Gastroesophageal sphincter (tissue), 4 donors: Measurements from ENCODE around the gene PTPRN2. TPM values are rescaled to one million over a fixed set of nuclear protein-coding genes. Genes with fewer than 3 reads are reported as not detected.

Source experiments
- ATAC-seq: fragments of 150-250 bp; one replicate; pipeline ENCODE4 v1.9.1; 2016; ENCODE audit warnings: mild to moderate bottlenecking, moderate library complexity
- H3K27ac ChIP-seq, 4 donors: fragments of 200-600 bp; sonication (generic) in 3 of 4; 1 replicate in 3 of 4; 2 replicates in 1 of 4; pipeline ENCODE4 v1.5.1; 2016 to 2019
- H3K27me3 ChIP-seq: fragments of 200-600 bp; sonication (generic); one replicate; pipeline ENCODE4 v1.5.1; 2019
- H3K36me3 ChIP-seq, 2 donors: fragments of 200-600 bp; sonication (generic); one replicate each; pipeline ENCODE4 v1.5.1; 2019; ENCODE audit warnings: control low read depth in 1 of 2
- H3K4me1 ChIP-seq, 3 donors: fragments of 200-600 bp; sonication (generic); 1 replicate in 2 of 3; 2 replicates in 1 of 3; pipeline ENCODE4 v1.5.1; 2016 to 2019; ENCODE audit warnings: control low read depth in 2 of 3
- H3K4me3 ChIP-seq, 2 donors: fragments of 200-600 bp; sonication (generic); one replicate each; pipeline ENCODE4 v1.5.1; 2019; ENCODE audit warnings: mild to moderate bottlenecking in 1 of 2, moderate library complexity in 1 of 2
- H3K9me3 ChIP-seq, 3 donors: fragments of 200-600 bp; sonication (generic); one replicate each; pipeline ENCODE4 v1.5.1; 2017 to 2019; ENCODE audit warnings: control low read depth in 2 of 3
- EP300 ChIP-seq: sonication (generic); formaldehyde crosslinking; IDR thresholded peaks from one replicate; pipeline ENCODE4 v1.6.1; 2017; ENCODE audit warnings: antibody characterized with exemption, mild to moderate bottlenecking
- POLR2A ChIP-seq, 2 donors: fragments of 450-650 bp; IDR thresholded peaks; one replicate each; pipeline ENCODE4 v1.6.1; 2017; ENCODE audit warnings: antibody characterized with exemption in 2 of 2, mild to moderate bottlenecking in 2 of 2, moderate library complexity in 1 of 2
- POLR2AphosphoS5 ChIP-seq: sonication (generic); formaldehyde crosslinking; IDR thresholded peaks from one replicate; pipeline ENCODE4 v1.6.1; 2017; ENCODE audit warnings: antibody characterized with exemption
- WGBS, 2 donors: methylation state at CpG; one replicate each; pipeline ENCODE4 v1.1.5; 2018; ENCODE audit warnings: low coverage in 1 of 2; 5-methylcytosine and 5-hydroxymethylcytosine counted together
- total RNA-seq, 4 donors: library from RNA; depleted of rRNA; stranded (reverse); fragments of >200 nt; gene quantifications; one replicate each; pipeline ENCODE4 v1.1.0, GENCODE V29; 2016
- TF ChIP-seq, protein P1 (sequence below), 4 experiments: fragments of 200-600 bp in 2 of 4; fragments of 450-650 bp in 2 of 4; sonication (generic) in 1 of 4; IDR thresholded peaks; one replicate each; pipeline ENCODE4 v1.5.1; 2017 to 2019; ENCODE audit warnings: antibody characterized with exemption in 4 of 4, mild to moderate bottlenecking in 2 of 4, moderate library complexity in 2 of 4

PTPRN2 gene
- total RNA-seq, 4 donors from 2014 or later: 1.7 to 4.7 (median 3.3) TPM

DNA sequence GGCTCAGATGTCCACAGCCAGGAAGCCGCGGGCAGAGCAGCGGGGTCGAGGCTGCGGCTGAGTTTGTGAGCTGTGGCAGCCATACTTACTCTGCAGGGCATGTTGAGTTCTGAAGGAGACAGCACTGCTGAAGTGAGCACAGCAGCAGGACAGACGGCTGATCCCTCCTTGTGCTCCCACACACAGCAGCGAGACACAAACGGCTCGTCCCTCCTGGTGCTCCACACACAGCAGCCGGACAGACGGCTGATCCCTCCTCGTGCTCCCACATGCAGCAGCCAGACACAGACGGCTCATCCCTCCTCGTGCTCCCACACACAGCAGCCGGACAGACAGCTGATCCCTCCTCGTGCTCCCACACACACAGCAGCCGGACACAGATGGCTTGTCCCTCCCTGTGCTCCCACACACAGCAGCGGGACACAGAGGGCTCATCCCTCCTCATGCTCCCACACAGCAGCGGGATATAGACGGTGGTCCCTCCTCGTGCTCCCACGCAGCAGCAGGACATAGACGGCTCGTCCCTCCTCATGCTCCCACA lies 305.1 kb downstream of the PTPRN2 start:
- no peaks in the 10 kb centered on the region for H3K4me1 ChIP-seq
- H3K4me3 ChIP-seq: no peak overlapping the region
- H3K27ac ChIP-seq: no peak overlapping the region
- WGBS, 2 donors: 64 to 89% methylated on average over 6 to 11 of the region's 24 CpGs
- no peaks in the 10 kb centered on the region for H3K27me3 ChIP-seq
- peaks cover 0 to 34% (median 0%) of the 10 kb centered on the region in 3 donors for H3K9me3 ChIP-seq
- ATAC-seq: no peak
- no peaks in the 10 kb centered on the region for H3K36me3 ChIP-seq
- TF ChIP-seq POLR2AphosphoS5 (no peak), EP300 (no peak), POLR2A (IDR thresholded peaks at IDR 0.05) (no peak)
- TF ChIP-seq, protein P1, sequence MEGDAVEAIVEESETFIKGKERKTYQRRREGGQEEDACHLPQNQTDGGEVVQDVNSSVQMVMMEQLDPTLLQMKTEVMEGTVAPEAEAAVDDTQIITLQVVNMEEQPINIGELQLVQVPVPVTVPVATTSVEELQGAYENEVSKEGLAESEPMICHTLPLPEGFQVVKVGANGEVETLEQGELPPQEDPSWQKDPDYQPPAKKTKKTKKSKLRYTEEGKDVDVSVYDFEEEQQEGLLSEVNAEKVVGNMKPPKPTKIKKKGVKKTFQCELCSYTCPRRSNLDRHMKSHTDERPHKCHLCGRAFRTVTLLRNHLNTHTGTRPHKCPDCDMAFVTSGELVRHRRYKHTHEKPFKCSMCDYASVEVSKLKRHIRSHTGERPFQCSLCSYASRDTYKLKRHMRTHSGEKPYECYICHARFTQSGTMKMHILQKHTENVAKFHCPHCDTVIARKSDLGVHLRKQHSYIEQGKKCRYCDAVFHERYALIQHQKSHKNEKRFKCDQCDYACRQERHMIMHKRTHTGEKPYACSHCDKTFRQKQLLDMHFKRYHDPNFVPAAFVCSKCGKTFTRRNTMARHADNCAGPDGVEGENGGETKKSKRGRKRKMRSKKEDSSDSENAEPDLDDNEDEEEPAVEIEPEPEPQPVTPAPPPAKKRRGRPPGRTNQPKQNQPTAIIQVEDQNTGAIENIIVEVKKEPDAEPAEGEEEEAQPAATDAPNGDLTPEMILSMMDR (IDR thresholded peaks at IDR 0.05): no peak

DNA sequence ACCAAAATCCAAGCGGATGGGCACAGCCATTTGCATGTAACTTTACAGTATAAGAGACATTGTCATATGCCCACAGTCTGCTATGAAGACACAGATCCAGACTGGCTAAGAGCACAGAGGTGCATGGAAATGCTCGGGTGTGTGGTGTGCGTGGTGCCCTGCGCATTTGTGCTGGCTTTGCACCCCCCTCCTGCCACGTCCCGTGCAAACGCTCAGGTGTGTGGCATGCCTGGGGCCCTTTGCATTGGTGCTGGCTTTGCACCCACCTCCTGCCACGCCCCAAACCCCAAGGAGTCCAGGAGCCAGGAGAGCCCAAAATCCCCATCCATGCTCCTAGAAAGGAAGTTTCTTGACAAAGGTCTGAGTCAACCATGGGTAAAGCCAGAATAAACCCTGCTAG lies 306.2 kb downstream of the PTPRN2 start:
- Histone ChIP-seq H3K4me1 (no peaks in the 10 kb centered on the region), H3K36me3 (no peaks in the 10 kb centered on the region), H3K27ac (no peak overlapping the region), H3K27me3 (peaks cover 5% of the 10 kb centered on the region), H3K4me3 (no peak overlapping the region), H3K9me3 (peaks cover 0 to 23% (median 0%) of the 10 kb centered on the region in 3 donors)
- 22 to 53% methylated on average over 1 of the region's 8 CpGs for WGBS, 2 donors
- no peak for ATAC-seq
- no peak for TF ChIP-seq POLR2AphosphoS5

DNA sequence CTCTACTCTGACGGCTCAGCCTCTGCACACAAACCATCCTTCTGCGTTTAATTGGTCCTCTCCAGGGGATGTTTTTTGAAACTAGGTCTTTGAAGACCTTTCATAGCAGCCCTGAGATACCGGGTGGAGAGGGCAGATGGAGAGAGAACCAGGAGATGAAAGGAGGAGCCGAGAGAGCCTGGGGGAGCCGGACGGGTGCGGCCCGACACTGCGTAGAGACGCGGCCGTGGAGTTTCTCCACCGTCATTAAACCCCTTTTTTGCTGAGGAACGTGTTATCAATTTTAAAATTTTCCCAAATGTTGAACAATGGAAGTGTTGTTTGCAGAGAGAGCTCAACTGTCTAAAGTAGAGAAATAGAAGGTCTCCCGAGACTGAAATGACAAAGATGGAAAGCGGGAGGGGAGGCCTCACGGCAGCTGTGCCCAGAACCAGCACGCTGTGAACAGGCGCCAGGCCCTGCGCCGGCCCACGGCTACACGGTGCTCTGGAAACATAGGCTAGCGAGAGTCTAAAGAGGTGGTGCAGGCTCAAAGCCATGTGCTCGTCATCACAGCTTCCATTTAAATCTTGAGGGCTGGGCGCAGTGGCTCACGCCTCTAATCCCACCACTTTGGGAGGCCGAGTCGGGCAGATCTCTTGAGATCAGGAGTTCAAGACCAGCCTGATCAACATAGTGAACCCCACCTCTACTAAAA lies 307.0 kb downstream of the PTPRN2 start:
- Histone ChIP-seq H3K36me3 (no peaks in the 10 kb centered on the region), H3K4me3 (no peak overlapping the region), H3K9me3 (peaks cover 0 to 15% (median 0%) of the 10 kb centered on the region in 3 donors), H3K27me3 (peaks cover 10% of the 10 kb centered on the region), H3K4me1 (no peaks in the 10 kb centered on the region), H3K27ac (no peak overlapping the region)
- 88 to 92% methylated on average over 21 to 22 of the region's 29 CpGs for WGBS, 2 donors
- ATAC-seq: no peak
- no peak for TF ChIP-seq POLR2A (IDR thresholded peaks at IDR 0.05)
- no peak for TF ChIP-seq POLR2AphosphoS5
- TF ChIP-seq EP300: no peak
- TF ChIP-seq, protein P1 (IDR thresholded peaks at IDR 0.05): no peak

DNA sequence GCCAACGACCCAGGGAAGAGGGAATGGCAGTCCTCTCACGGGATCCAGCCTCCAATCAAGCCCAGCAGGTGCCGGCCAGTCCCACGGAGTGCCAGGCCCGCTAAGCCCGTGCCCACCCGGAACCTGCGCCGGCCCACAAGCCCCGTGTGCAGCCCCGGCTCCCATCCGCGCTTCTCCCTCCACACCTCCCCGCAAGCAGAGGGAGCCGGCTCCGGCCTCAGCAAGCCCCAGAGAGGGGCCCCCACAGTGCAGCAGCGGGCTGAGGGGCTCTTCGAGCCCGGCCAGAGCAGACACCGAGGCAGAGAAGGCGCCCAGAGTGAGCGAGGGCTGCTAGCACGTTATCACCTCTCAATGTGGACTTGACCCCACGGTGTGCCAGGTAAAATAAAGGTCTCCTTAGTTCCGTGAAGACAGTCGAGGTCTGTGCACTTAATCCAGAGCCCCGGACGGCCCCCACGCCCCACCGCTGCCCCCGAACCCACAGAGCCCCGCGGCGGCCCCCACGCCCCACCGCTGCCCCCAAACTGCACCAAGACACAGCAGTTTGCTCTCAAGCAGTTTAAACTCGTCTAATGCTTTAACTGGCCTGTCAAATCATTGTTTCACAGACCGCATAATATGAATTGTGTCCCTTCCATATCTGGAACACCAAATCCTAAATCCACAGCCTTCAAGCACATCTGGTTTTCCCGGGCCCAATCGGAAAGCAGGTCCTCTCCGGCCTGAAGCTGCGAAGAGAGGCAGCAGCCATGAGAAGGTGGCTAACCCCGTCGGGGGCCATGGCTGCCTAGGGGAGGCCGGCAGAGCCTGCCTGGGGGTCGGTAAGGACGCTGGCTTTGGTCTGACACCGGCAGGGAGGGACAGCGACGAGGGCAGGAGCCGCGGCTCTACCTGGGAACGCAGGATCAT lies 307.8 kb downstream of the PTPRN2 start:
- WGBS, 2 donors: 72% methylated on average over 5 of the region's 53 CpGs; no CpG with 5 or more reads in 1 of the 2 donors
- H3K36me3 ChIP-seq: no peaks in the 10 kb centered on the region
- H3K27ac ChIP-seq: no peak overlapping the region
- peaks cover 16% of the 10 kb centered on the region for H3K27me3 ChIP-seq
- ATAC-seq: no peak
- TF ChIP-seq, protein P1 (IDR thresholded peaks at IDR 0.05): no peak
- no peak for TF ChIP-seq EP300
- TF ChIP-seq POLR2AphosphoS5: no peak
- TF ChIP-seq POLR2A (IDR thresholded peaks at IDR 0.05): no peak
- H3K9me3 ChIP-seq: peaks cover 0 to 7% (median 0%) of the 10 kb centered on the region in 3 donors
- H3K4me3 ChIP-seq: no peak overlapping the region
- H3K4me1 ChIP-seq: no peaks in the 10 kb centered on the region

GRCh38 chr7:158278745-158279320 lies 308.8 kb downstream of the PTPRN2 start:
- Histone ChIP-seq H3K27ac (no peak overlapping the region), H3K9me3 (no peaks in the 10 kb centered on the region), H3K27me3 (peaks cover 16% of the 10 kb centered on the region), H3K36me3 (no peaks in the 10 kb centered on the region), H3K4me1 (no peaks in the 10 kb centered on the region), H3K4me3 (no peak overlapping the region)
- WGBS, 2 donors: 29 to 62% methylated on average over 1 to 9 of the region's 9 CpGs
- TF ChIP-seq POLR2A (IDR thresholded peaks at IDR 0.05) (no peak), EP300 (no peak)
- TF ChIP-seq, protein P1 (IDR thresholded peaks at IDR 0.05): no peak
- no peak for ATAC-seq
